ENCODE data around the gene C10orf90.

C10orf90 gene

GRCh38 chr10:126595160-126595559 is 75.3 kb downstream of the C10orf90 start:
- no peak for TF ChIP-seq CTCF (IDR thresholded peaks at IDR 0.05; ENCODE audit: insufficient read depth, low read depth, low read length, missing control alignments)
- no peak overlapping the region for H3K4me3 ChIP-seq (ENCODE audit: low read depth, low read length)
- no peak for DNase-seq (ENCODE audit: low read depth)

GRCh38 chr10:126593968-126594701 is 76.4 kb downstream of the C10orf90 start:
- H3K4me3 ChIP-seq (ENCODE audit: low read depth, low read length) = no peak overlapping the region
- DNase-seq (ENCODE audit: low read depth) = no peak
- TF ChIP-seq CTCF (IDR thresholded peaks at IDR 0.05; ENCODE audit: insufficient read depth, low read depth, low read length, missing control alignments) = no peak

- no peak for TF ChIP-seq CTCF (IDR thresholded peaks at IDR 0.05; ENCODE audit: insufficient read depth, low read depth, low read length, missing control alignments)
- DNase-seq (ENCODE audit: low read depth) = no peak
These were observed 77.6 kb downstream of the C10orf90 start for GRCh38 chr10:126592901-126593300.

DNA sequence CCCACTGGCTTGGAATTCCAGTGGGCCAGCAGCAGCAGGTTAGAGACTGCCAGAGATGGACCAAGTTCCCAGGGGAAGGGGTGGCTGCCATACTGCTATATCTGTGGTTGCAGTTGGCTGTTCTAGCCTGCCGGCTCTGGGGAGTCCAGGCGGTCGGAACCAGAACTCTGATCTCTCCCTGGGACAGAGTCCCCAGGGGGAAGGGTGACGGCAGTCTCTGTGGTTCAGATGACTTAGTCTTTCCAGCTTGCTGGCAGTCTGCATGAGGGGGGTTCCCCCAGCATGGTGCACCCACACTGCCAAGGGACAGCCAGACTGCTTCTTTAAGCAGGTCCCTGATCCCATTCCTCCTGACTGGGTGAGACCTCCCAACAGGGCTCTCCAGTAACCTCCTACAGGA is 82.5 kb downstream of the C10orf90 start:
- no peak overlapping the region for H3K4me3 ChIP-seq (ENCODE audit: low read depth, low read length)
- DNase-seq (ENCODE audit: low read depth) = no peak
- no peak for TF ChIP-seq CTCF (IDR thresholded peaks at IDR 0.05; ENCODE audit: insufficient read depth, low read depth, low read length, missing control alignments)

More at GRCh38 chr10:126592901-126593300, 77.6 kb downstream of the C10orf90 start:
- H3K4me3 ChIP-seq (ENCODE audit: low read depth, low read length) = no peak overlapping the region

GRCh38 chr10:126586878-126587277 is 83.6 kb downstream of the C10orf90 start:
- H3K4me3 ChIP-seq (ENCODE audit: low read depth, low read length) = no peak overlapping the region
- no peak for TF ChIP-seq CTCF (IDR thresholded peaks at IDR 0.05; ENCODE audit: insufficient read depth, low read depth, low read length, missing control alignments)
- DNase-seq (ENCODE audit: low read depth) = no peak

DNA sequence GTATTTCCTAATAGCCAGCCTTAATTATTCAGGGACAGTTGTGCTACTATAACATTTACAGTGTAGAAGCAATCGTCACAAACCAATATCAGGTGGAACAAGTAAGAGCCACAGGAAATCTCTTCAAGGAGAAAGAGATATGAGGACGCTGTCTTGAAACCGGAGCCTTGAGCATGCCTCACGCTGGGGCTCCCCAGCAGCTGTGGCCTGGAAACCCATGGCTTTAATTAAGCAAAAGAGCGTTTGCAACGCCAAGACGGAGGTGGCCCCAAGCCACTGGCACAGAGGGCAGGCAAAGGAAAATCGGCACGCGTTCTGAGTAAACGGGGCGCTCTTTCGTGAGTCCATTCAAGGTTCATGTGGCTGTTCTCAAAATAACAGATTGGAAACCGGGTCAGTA is 84.4 kb downstream of the C10orf90 start:
- DNase-seq (ENCODE audit: low read depth) = no peak
- no peak overlapping the region for H3K4me3 ChIP-seq (ENCODE audit: low read depth, low read length)
- no peak for TF ChIP-seq CTCF (IDR thresholded peaks at IDR 0.05; ENCODE audit: insufficient read depth, low read depth, low read length, missing control alignments)

All from GM12865 (cell line).